ENCODE data around the gene TENM4.

The TENM4 gene

DNA sequence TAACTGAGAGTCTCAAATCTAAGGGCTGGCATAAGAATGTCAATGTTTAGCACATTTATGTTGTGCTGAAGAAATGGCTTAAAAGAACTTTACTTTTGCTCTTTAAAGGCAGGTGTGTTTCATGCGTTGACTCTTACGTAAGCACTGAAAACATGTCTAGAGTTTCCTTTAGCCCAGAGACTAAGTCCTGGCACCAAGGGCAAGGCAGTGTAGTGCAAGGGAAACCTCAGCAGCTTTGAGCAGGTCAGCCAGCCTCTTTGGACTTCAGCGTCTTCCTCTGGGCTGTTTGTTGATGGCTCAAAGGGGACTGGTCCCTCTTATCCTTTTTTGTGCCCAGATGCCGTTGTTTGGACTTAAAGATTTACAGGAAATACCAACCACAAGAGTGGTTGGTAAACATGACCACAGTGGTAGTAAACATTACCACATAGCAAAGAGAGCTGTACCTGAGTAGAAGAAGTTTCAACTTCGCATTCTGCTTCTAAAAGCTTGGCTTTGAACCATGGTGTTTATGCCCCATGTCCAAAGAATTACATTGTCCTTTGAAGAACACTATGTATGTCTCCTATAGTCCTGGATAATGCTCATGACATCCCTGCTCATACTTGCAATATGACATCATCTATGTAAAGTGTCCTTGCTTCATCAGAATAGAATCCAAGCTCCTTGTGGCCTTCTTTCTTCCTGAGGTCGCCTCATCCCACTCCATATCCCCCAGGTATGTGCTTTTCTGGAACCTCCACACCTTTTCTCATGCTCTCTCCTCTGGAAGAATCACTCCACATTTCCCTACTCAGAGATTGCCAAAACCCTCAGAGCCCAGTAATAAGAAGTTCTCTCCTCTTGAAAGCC, 23.5 kb downstream of the TENM4 start:
- no peak for DNase-seq

DNA sequence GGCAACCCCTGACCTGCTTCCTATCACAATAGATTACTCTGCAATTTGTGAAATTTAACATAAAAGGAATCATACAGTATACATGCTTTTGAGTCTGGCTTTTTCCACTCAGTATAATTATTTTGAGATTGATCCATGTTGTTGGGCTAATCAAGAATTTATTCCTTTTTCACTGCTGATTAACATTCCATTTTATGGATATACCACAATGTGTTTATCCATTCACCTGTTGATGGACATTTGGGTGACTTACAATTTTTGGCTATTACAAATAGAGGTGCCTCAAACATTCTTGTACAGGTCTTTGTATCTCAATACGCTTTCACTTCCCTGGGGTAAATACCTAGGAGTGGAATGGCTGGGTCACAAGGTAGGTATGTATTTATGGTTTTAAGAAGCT, 24.9 kb downstream of the TENM4 start:
- DNase-seq, result no peak

DNA sequence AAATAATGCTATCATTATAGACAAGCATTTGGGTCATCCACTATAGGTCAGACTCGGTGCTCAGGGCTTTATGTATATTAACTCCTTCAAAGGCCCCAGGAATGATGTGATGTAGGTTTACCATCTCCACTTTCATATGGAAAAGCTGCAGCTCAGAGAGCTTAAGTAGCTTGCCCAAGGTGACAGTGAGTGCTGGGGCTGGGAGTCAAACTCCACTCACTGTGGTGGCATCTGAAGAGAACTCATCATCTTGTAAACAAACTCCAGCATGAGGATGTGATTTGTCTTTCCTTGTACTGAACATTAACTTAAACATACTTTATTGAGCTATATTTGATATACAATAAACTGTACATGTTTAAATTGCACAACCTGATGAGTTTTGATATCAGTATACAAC, 25.4 kb downstream of the TENM4 start:
- DNase-seq, result no peak

GRCh38 chr11:79414644-79415317, 26.0 kb downstream of the TENM4 start:
- DNase-seq, result no peak

- no peak for DNase-seq
These were observed 26.8 kb downstream of the TENM4 start for GRCh38 chr11:79414041-79414440.

GRCh38 chr11:79413268-79413667, 27.6 kb downstream of the TENM4 start:
- no peak for DNase-seq

DNA sequence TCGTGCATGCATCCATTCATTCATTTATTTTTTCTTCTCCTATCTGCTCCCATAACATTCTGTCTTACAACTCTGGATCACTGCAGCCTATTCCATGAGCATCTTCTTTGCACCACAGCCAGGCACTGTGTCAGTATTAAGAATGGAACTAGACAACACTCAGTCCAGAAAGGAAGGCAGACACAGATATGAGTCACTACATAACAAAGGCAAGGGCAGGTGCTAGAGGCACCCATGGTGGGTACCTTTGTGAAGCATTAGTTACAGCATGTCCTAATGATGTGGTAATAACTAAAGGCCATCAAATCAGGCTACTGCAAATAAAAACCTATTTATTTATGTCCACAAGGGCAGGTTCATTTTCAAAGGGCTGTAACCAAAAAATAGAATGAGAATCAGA, 28.1 kb downstream of the TENM4 start:
- DNase-seq, result no peak

GRCh38 chr11:79409330-79409729, 31.5 kb downstream of the TENM4 start:
- no peak for DNase-seq

DNA sequence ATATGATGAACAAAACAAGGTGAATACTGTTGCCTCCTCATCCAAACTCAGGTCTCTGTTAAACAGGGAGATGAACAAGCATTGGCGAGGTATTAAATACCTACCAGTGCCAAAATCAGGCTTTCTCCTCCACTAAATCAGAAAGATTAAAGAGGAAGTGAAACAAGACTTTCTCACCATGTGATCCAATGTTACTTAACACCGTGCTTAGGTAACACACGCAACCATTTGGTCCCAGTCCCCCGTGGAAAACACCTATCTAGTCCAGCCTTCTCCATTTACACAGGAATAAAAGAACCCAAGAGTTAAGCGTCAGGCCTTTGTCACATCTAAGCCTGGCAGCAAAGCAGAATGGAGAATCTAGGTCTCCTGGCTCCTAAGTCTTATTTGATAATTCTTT, 34.5 kb downstream of the TENM4 start:
- peak; percentile 17 for DNase-seq

GRCh38 chr11:79404806-79405205, 36.0 kb downstream of the TENM4 start:
- no peak for DNase-seq

DNA sequence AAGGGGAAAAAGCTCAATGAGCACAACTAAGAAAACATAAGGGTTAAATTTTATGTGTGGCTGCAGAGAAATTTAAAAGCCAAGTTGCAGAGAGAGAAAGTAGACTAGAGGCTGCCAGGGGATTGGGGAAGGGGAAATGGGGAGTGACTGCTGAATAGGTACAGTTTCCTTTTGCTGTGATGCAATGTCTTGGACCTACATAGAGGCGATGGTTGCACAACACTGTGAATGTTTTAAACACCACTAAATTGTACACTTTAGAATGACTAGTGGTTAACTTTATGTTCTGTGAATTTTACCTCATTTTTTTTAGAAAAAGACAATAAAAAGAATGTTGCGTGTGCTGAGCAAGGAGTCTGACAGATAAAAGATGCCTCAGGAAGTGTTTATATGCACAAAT, 36.5 kb downstream of the TENM4 start:
- peak; percentile 16 for DNase-seq

GRCh38 chr11:79403839-79404238, 37.0 kb downstream of the TENM4 start:
- DNase-seq, result no peak

DNA sequence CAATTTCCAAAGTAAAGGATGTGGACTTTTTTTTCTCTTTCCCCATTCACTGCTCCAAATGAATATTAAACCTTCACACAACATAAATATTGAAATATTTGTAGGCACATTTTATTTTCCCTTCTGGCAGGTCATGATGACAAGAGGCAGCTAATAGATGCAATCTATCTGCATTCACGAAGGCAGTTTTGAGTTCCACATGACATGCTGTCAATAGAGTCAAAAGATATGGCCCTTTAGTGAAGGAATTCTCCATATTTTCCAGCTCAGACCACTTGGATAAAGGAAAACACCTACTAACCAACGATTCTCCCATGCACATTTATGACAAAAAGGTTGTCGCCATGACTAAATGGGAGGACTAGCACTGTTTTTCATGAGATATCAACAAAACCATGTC, 37.9 kb downstream of the TENM4 start:
- no peak for DNase-seq

DNA sequence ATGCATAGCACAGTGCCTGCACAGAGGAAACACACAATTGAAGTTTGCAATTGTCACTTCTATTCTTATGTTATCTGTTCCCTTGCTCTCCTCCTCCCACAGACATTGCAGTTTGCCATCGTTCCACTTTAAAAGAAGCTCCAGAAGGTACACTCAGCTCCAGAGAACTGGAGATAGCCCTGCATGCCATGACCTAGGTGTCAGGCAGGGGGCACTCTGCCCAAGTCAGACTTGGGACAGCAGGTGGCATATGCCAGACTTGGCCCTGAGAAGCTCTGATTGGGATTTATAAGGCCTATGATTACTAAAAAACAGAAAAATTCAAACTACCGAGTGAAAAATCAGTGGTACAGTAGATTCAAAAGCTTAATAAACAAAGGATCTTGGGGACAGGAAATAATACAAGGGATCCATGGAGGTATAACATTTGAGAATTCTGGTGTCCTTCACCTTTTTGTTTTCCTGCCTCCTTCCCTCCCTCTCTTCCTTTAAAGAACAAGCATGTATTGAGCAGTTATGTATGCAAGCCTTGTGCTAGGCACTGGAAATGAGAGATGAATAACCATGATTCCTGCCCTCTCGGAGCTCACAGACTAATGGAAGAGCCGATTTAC, 40.0 kb downstream of the TENM4 start:
- peak; percentile 45 for DNase-seq

DNA sequence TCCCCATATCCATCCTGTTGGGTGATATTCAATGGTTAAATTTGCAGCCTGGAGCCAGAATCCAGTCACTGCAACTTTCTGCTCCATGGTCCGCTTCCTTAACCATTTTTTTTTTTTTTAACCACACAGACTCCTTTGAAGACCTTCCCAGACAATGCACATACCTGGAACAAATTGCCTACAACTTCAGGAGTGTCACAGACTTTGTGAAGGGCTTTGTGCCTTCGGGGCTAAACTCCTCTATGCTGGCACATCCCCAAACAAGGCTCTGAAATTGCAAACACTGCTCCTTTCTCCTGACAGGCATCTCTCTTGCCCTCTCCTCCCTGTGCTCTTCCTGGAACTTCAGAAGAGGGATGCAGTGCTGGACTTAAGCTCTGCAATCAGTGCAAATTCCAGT, 40.6 kb downstream of the TENM4 start:
- DNase-seq, result no peak

- no peak for DNase-seq
These were observed 43.6 kb downstream of the TENM4 start for GRCh38 chr11:79397252-79397651.

DNA sequence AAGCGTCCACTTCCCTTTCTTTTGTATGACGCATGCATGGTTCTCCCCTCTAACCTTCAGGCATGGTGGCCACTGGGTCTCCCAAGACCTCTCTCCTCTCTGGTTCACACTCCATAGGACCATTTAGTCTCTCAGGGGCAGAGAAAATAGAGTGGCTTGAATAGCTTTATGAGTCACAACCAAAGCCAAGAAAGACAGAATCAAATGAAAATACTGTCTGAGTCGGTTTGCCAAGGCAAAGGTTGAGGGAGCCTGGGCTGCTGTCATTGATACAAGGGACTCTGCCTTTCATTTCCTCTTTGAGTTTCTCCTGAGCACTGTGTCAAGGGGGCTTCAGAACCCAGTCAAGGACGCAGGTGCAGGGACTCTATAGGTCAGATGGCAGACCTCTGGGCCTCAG, 44.2 kb downstream of the TENM4 start:
- DNase-seq, result no peak

- DNase-seq, result no peak
These were observed 44.8 kb downstream of the TENM4 start for GRCh38 chr11:79396001-79396400.

DNA sequence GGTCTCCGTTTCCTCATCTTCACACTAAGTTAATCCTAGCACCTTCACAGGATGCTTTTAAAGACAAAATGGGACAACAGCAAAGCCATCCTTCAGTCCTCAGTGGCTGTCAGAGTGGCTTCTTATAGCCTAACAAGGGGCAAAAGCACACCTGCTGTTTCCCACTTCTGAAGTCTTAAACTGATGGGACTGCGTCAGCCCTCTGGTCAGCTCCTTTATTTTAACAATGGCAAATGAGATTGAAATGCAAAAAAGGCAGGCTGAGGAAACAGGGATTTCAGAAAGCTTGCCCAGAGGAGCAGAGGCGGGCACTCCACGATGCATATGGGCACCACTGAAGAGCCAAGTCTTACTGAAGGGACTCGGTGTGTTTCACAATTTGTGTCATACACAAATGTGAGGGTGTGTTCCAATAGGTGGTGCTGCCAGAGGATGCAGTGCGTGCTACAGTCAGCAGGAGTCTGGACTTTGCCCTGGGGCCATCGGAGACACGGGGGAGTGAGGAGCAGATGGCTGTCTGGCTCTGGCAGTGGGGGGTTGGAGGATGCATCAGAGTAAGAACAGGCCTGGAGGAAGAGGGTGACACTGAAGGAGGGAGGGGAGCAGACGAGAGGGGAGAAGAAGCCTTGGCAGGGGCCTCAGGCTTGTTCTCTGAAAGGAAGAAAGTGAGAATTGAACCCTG, 47.3 kb downstream of the TENM4 start:
- no peak for DNase-seq

GRCh38 chr11:79392161-79392560, 48.7 kb downstream of the TENM4 start:
- no peak for DNase-seq

GRCh38 chr11:79390923-79391322, 49.9 kb downstream of the TENM4 start:
- no peak for DNase-seq

DNA sequence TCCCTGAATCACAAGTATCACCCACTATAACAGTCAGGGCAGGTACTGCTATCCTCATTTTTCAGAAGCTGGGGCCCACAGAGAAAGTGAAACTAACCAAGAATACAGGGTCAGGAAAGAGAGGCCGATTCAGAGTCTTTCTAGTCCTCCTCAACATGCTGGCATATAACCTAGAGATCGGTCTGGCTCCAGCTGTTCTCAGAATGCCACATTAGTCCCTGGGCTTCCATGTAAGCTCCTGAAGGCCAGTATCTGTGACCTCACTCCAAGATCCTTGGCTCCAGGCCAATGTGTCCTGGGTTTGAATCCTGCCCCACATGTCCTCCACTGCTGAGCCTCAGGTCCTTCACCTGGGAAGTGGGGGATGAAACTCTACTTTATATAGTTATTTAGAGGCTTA, 50.4 kb downstream of the TENM4 start:
- DNase-seq, result no peak

GRCh38 chr11:79388201-79388600, 52.6 kb downstream of the TENM4 start:
- no peak for DNase-seq

GRCh38 chr11:79383874-79384273, 57.0 kb downstream of the TENM4 start:
- DNase-seq, result no peak

Measured in suppressor macrophage treated with lipopolysaccharide for 4 hours (primary cell).